IPS-20b (cell line): ENCODE results near the gene ZEB2.

ENCODE experiments used
- H3K27ac ChIP-seq: one replicate; pipeline ENCODE4 v1.5.1; 2013; ENCODE audit warnings: low read length
- H3K27me3 ChIP-seq: 2 replicates; pipeline ENCODE4 v1.6.1; 2013; ENCODE audit warnings: mild to moderate bottlenecking, low read length, inconsistent platforms; ENCODE audit not compliant: insufficient read depth
- H3K36me3 ChIP-seq: 2 replicates; pipeline ENCODE4 v1.6.1; 2013; ENCODE audit warnings: low read depth, mild to moderate bottlenecking, inconsistent platforms, low read length, moderate library complexity; ENCODE audit not compliant: insufficient read depth
- H3K4me1 ChIP-seq: 2 replicates; pipeline ENCODE4 v1.6.1; 2013; ENCODE audit warnings: mild to moderate bottlenecking, control low read depth, inconsistent platforms, low read length, moderate library complexity; ENCODE audit not compliant: insufficient read depth
- H3K4me3 ChIP-seq: 2 replicates; pipeline ENCODE4 v1.5.1; 2013; ENCODE audit warnings: mild to moderate bottlenecking, low read length, inconsistent platforms
- H3K9ac ChIP-seq: 2 replicates; pipeline ENCODE4 v1.6.1; 2013; ENCODE audit warnings: low read depth, mild to moderate bottlenecking, inconsistent platforms, low read length, moderate library complexity
- H3K9me3 ChIP-seq: 2 replicates; pipeline ENCODE4 v1.6.1; 2013; ENCODE audit warnings: mild to moderate bottlenecking, low read depth, low read length, inconsistent platforms; ENCODE audit not compliant: insufficient read depth

ZEB2 gene

DNA sequence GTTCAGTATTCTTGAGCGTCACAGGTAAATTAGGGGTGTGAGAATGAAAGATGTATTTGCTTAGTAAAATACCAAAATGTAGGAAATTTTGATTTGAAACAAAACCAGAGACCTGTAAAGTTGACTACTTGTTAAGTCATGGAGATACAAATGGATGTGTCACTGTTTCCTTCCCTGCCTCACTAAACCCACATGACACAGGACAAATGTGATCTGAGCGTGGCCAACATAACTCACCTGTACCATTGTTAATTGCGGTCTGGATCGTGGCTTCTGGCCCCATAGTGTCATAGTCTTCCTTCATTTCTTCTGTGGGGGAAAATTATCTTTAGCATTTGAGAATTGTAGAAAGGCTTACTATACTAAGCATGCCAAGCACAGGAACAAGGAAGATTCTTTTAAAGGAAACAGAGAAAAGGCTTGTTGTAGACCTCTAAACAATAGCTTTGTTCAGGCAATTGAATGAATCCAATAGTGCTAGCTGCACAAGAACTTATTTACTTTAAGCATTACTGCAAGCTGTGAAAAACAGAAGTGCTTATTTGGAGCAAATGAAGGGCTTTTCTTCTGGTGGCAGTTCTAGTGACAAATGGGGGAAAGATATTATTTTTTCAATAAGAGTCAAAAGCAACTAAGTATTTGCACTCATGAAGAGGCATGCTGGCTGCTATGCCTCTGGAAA, 95.2 kb downstream of the ZEB2 start:
- H3K9me3 ChIP-seq = no peaks in the 10 kb centered on the region
- no peak overlapping the region for H3K27ac ChIP-seq
- no peaks in the 10 kb centered on the region for H3K27me3 ChIP-seq
- H3K4me1 ChIP-seq = peaks cover 11% of the 10 kb centered on the region; the same call in 1 of the 2 replicates
- H3K9ac ChIP-seq = no peak overlapping the region
- H3K4me3 ChIP-seq = no peak overlapping the region
- H3K36me3 ChIP-seq = no peaks in the 10 kb centered on the region

DNA sequence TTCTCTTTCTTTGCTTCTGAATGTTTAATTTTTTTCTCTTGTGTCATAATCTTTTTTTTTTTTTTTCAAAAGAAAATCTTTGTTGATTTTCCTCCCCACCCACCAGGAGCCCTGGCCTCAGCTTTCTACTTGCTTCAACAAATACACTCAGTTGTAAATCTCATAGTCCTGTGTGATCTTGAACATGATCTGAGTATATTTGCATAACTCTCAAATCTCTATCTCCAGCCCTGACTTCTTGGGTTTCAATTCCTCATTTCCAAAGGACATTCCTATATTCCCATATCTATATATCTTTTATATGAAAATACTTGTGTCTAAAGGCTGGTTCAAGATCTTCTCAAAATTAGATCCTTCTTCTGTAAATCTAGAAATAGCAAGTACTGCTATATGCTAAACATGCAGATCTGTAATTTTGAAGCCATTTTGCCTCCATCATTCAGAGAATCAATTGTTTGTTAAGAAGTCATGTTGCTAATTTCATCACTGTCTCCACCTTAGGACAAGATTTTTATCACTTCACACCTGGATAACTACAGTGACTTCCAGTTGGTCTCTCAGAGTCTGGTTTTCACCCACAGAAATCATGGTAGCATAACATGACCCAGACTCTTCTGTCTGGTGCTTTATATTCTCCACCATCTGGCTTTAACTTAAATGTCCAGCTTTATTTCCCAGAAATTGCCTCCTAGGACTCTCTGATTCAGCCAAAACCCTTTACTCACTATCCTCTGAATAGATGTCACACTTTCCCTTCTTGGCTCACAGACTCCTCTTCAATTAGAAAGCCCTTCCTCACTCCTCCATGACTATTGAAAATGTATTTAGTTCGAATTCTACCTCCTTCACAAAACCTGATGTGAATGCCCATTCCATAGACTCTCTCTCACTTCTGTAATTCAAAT, 98.1 kb downstream of the ZEB2 start:
- no peaks in the 10 kb centered on the region for H3K9me3 ChIP-seq
- H3K4me1 ChIP-seq = peaks cover 8% of the 10 kb centered on the region; the same call in 1 of the 2 replicates
- no peak overlapping the region for H3K4me3 ChIP-seq
- no peak overlapping the region for H3K9ac ChIP-seq
- no peak overlapping the region for H3K27ac ChIP-seq
- no peaks in the 10 kb centered on the region for H3K36me3 ChIP-seq
- no peaks in the 10 kb centered on the region for H3K27me3 ChIP-seq

DNA sequence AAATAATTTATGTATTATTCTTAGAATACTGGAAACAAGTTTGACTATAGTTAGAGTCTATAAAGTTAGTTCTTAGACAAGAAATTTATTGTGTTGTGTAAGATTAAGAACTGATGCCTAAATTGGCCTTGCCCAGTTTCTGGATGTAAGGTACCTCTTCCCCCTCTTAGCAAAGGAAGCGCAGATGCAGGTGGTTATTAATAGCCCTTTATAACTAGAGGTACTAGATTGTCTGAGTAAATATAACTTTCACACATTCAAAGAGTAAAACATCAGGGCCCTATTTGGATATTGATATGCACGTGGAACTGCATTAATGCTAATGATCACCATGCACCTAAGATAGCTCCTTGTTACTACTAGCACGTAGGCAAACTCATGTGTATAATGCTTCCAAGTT, 100.7 kb downstream of the ZEB2 start:
- H3K9me3 ChIP-seq = no peaks in the 10 kb centered on the region
- H3K27ac ChIP-seq = no peak overlapping the region
- H3K4me1 ChIP-seq = no peaks in the 10 kb centered on the region
- no peak overlapping the region for H3K4me3 ChIP-seq
- no peaks in the 10 kb centered on the region for H3K36me3 ChIP-seq
- no peaks in the 10 kb centered on the region for H3K27me3 ChIP-seq
- H3K9ac ChIP-seq = no peak overlapping the region

DNA sequence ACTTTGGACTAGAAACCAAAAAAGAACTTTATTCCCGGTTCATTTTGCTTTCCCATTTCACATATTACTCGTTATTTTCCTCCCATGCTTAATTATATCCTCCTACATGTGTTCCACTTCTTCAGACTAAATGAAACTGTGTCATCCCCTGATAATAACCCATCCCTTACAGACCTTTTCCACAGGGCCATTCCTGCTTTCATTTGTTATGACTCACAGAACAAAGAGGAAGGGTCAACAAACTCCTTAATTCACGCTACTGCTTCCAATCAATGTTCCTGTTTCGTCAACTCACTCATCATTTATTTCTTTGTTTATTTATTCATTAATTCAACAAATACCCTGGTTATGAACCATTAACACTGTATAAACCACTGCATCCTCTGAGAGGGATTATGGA, 104.5 kb downstream of the ZEB2 start:
- H3K27me3 ChIP-seq = no peaks in the 10 kb centered on the region
- H3K27ac ChIP-seq = no peak overlapping the region
- no peak overlapping the region for H3K4me3 ChIP-seq
- H3K9ac ChIP-seq = no peak overlapping the region
- H3K9me3 ChIP-seq = no peaks in the 10 kb centered on the region
- H3K36me3 ChIP-seq = no peaks in the 10 kb centered on the region
- peaks cover 8% of the 10 kb centered on the region for H3K4me1 ChIP-seq

DNA sequence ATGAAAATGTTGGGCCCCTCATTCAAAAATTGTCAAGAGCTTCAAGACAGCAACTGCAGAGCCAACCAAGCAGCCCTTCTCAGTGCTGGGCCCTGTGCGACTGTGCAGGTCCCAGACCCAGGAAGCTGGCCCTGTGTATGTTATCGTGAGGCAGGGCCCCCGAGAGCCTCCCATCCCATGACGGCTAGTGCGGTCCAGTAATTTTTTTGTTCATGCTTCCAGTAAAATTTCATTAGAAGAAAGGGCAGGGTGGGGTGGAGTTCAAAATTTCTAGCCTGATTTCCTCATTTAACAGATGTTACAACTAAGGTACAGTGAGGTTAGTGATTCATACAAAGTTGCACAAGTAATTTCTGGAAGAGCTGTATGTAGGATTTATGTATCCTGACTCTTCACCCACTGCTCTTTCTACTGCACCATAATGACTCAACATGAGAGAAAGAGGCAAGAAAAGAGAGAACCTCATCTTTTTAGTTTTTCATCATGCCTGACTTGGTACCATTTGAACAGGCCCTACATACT, 105.5 kb downstream of the ZEB2 start:
- no peaks in the 10 kb centered on the region for H3K36me3 ChIP-seq
- H3K27me3 ChIP-seq = no peaks in the 10 kb centered on the region
- peaks cover 8% of the 10 kb centered on the region for H3K4me1 ChIP-seq
- no peaks in the 10 kb centered on the region for H3K9me3 ChIP-seq
- H3K9ac ChIP-seq = no peak overlapping the region
- no peak overlapping the region for H3K4me3 ChIP-seq
- no peak overlapping the region for H3K27ac ChIP-seq

DNA sequence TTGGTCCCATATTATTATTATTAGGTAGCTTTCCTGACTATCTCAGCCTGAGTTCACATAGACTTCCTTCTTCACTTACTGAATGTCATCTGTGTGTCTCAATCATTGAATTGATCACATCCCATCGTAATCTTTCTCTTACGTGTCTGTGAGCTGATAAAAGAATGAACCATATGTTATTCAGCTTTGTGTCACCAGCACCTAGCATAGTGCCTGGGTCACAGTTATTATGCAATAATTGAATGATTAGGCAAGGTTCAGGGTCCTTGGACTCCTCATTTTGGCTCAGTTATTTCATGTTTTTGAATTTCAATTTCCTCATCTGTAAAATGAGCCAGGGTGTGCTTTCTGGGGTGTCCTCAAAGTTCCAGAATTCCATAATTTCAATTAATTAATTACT, 107.2 kb downstream of the ZEB2 start:
- H3K4me1 ChIP-seq = peaks cover 9% of the 10 kb centered on the region
- no peak overlapping the region for H3K27ac ChIP-seq
- H3K9ac ChIP-seq = no peak overlapping the region
- H3K27me3 ChIP-seq = no peaks in the 10 kb centered on the region
- no peak overlapping the region for H3K4me3 ChIP-seq
- no peaks in the 10 kb centered on the region for H3K36me3 ChIP-seq
- no peaks in the 10 kb centered on the region for H3K9me3 ChIP-seq

DNA sequence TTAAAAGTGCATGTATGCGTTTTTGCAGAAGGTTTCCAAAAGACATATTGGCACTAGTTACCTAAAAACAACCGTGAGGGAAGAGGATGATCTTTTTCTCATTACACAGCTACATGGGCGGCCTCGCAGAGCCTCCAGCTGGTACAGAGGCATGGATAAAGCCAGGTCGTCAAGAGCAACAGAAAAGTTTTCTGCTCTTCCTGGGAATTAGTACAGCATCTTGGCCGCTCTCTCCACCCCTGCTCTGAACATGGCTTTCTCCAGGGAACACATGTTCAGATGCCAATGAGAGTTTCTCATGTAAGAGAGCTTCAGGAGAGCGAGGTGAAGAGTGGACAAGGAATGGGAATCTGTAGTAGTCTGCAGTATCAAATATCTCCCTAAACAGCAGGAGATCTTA, 108.4 kb downstream of the ZEB2 start:
- H3K9me3 ChIP-seq = no peaks in the 10 kb centered on the region
- no peak overlapping the region for H3K9ac ChIP-seq
- no peaks in the 10 kb centered on the region for H3K27me3 ChIP-seq
- peaks cover 11% of the 10 kb centered on the region for H3K4me1 ChIP-seq
- H3K36me3 ChIP-seq = no peaks in the 10 kb centered on the region
- no peak overlapping the region for H3K27ac ChIP-seq
- H3K4me3 ChIP-seq = no peak overlapping the region

DNA sequence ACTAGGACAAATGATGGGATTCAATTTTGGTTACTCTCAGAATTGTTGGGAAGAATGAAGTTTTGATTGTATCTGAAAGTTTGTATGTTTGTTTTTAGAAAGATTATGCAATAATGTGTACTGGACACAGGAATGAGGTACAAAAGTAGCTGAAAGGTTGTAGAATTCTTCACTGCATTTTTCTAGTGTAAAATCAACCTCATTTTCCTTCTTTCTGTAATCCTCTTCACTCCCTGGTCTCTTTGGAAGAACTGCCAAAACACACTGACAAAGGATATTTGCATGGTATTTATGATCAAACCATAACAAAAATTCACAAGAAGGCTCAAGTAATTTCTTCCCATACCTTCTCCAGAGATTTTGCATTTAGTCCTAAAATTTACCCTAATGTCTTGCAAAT, 110.7 kb downstream of the ZEB2 start:
- Histone ChIP-seq H3K27me3 (no peaks in the 10 kb centered on the region), H3K27ac (no peak overlapping the region), H3K36me3 (no peaks in the 10 kb centered on the region), H3K9ac (no peak overlapping the region), H3K4me3 (no peak overlapping the region), H3K4me1 (peaks cover 11% of the 10 kb centered on the region), H3K9me3 (no peaks in the 10 kb centered on the region)

DNA sequence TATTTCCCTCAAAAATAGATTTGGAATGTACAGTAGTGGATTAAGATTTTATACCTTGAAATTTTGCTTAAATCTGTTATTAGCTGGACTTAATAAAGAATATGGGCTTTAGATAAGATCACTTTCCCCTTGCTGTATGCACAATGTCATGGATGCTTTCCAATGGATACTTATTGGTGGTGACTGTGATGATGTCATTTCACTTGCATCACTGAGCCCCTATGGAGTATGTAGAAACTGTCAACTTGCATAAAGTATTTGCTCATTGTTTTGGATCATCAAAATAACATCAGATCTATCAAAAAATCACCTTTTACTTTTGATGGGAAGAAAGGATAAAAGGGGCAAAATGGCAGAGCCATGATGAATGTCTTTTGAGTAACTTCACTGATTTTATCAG, 112.7 kb downstream of the ZEB2 start:
- Histone ChIP-seq H3K9ac (no peak overlapping the region), H3K36me3 (no peaks in the 10 kb centered on the region), H3K27ac (no peak overlapping the region), H3K9me3 (no peaks in the 10 kb centered on the region), H3K27me3 (no peaks in the 10 kb centered on the region), H3K4me3 (no peak overlapping the region), H3K4me1 (peaks cover 4% of the 10 kb centered on the region; the same call in 1 of the 2 replicates)

DNA sequence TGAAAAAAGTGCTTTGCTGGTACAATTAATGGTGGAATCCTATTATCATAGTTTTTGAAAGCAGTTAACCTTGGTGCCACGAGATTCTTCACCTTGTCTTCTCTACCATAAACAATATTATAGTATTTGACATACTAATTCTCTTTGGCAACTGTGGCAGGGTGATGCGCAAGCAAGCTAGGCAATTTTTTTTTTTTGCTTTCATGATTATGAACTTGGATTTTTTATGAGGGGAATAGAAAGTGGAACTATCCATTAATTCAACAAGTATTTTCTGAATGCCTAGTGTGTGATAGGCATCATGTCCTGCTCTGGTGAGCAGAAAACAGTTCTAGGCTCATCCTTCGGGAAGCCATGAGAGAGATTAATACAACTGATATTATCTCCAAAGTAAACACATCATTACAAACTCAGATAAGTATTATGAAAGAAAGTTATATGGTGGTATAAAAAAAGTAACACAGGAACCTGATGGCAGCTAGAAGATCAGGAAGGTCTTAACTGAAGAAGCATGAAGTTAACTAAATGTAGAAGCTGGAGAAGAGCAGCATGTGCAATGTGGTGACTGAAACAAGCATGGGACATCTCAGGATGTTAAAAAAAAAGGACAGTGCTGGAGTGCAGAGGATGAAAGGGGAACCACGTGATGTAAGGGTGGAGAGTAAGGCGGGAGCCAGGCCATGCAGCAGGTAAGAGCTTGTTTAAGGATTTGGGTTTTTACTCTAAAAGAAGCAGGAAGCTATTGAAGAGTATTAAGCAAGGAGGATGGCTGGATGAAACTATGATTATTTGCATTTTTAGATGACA, 113.7 kb downstream of the ZEB2 start:
- no peak overlapping the region for H3K4me3 ChIP-seq
- H3K27ac ChIP-seq = no peak overlapping the region
- peaks cover 5% of the 10 kb centered on the region; the same call in 1 of the 2 replicates for H3K4me1 ChIP-seq
- H3K36me3 ChIP-seq = no peaks in the 10 kb centered on the region
- no peaks in the 10 kb centered on the region for H3K9me3 ChIP-seq
- H3K9ac ChIP-seq = no peak overlapping the region
- no peaks in the 10 kb centered on the region for H3K27me3 ChIP-seq

DNA sequence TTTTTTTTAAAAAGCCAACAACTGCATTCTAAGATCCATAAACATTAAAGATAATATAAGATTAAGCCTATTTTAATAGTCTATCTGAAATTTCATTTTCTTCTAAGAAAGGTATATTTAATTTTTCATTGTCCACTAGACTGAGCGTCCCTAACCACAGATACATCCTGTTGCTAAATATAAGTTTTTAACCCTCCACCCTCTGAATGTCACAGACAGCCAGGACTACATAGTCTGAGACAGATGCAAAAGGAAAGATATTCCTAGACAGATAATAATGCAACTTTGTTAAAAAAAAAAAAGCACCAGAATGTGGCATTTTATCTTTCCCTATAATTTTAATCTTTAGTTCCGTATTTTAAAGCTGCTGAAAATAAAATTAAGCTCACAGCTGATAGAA, 114.6 kb downstream of the ZEB2 start:
- H3K9ac ChIP-seq = no peak overlapping the region
- 0 out of 2 replicates have a peak, but pooled peaks cover 3% of the 10 kb centered on the region for H3K36me3 ChIP-seq
- no peak overlapping the region for H3K27ac ChIP-seq
- H3K4me3 ChIP-seq = no peak overlapping the region
- H3K27me3 ChIP-seq = no peaks in the 10 kb centered on the region
- H3K9me3 ChIP-seq = no peaks in the 10 kb centered on the region
- H3K4me1 ChIP-seq = peaks cover 6% of the 10 kb centered on the region; the same call in 1 of the 2 replicates
